Hematopoietic multipotent progenitor cell treated with erythropoietin and hydrocortisone succinate and interleukin-3 and kit ligand, for 17 days (in vitro differentiated cells): ENCODE data around the gene VPS52.
A peak's percentile ranks its signal among the peaks of the same experiment; 100 is the strongest.

ENCODE experiments used
- DNase-seq: peaks from one replicate; pipeline ENCODE4 v3.0.0-alpha.2; 2015; ENCODE audit warnings: low spot score

The VPS52 gene

GRCh38 chr6:33271468-33272274, at the start of gene VPS52, which contains the start of gene RPS18:
TSS of gene VPS52 (minus strand) at chr6:33271876. CDS start at chr6:33271675, 201 bp downstream.
TSS of gene RPS18 (plus strand) at chr6:33272075. CDS start at chr6:33272120, 45 bp downstream.
- DNase-seq, result peak; percentile 99

GRCh38 chr6:33321227-33321626, 49.6 kb upstream of the VPS52 start:
- no peak for DNase-seq

GRCh38 chr6:33320315-33321181, 48.9 kb upstream of the VPS52 start:
- DNase-seq, result no peak

GRCh38 chr6:33319939-33320314, 48.3 kb upstream of the VPS52 start:
- DNase-seq, result no peak

GRCh38 chr6:33318426-33319073, 46.9 kb upstream of the VPS52 start:
- no peak for DNase-seq

- DNase-seq, result peak; percentile 99
These were observed 46.2 kb upstream of the VPS52 start, which contains the start of gene ZBTB22 for GRCh38 chr6:33317669-33318425. TSS of gene ZBTB22 (minus strand) at chr6:33317744. CDS start at chr6:33316916, 828 bp downstream.

- peak; percentile 82 for DNase-seq
These were observed 45.7 kb upstream of the VPS52 start for GRCh38 chr6:33317419-33317668.

- no peak for DNase-seq
These were observed 45.1 kb upstream of the VPS52 start for GRCh38 chr6:33316603-33317418.

GRCh38 chr6:33315793-33316602, 44.3 kb upstream of the VPS52 start:
- DNase-seq, result peak; percentile 3

- peak; percentile 72 for DNase-seq
These were observed 43.5 kb upstream of the VPS52 start for GRCh38 chr6:33314943-33315792.

- peak; percentile 70 for DNase-seq
These were observed 42.9 kb upstream of the VPS52 start for GRCh38 chr6:33314515-33314942.

GRCh38 chr6:33313709-33314514, 42.2 kb upstream of the VPS52 start, which contains the start of gene TAPBP:
TSS of gene TAPBP (minus strand) at chr6:33314078. CDS start at chr6:33314041, 37 bp downstream.
- peak; percentile 84 for DNase-seq

GRCh38 chr6:33313105-33313708, 41.5 kb upstream of the VPS52 start:
- DNase-seq, result peak; percentile 50

GRCh38 chr6:33312361-33313104, 40.9 kb upstream of the VPS52 start:
- DNase-seq, result peak; percentile 80

- no peak for DNase-seq
These were observed 34.7 kb upstream of the VPS52 start for GRCh38 chr6:33306356-33306755.

GRCh38 chr6:33305052-33305451, 33.4 kb upstream of the VPS52 start:
- DNase-seq, result no peak

- no peak for DNase-seq
These were observed 32.5 kb upstream of the VPS52 start for GRCh38 chr6:33304216-33304615.
